Measurements from ENCODE around the gene CALHM2. TPM values are rescaled to one million over a fixed set of nuclear protein-coding genes. Genes with fewer than 3 reads are reported as not detected.

Gene CALHM2
- polyA plus RNA-seq, 1 donor (not counting 4 experiments of a cell fraction or from before 2014, with no cell fraction given): 0.92 TPM

GRCh38 chr10:103416436-103417147 is 35.6 kb downstream of the CALHM2 start:
- Histone ChIP-seq H4K20me1 (ENCODE audit: control insufficient read depth, extremely low read depth, insufficient read depth, low read length) (no peaks in the 10 kb centered on the region), H3K4me3 (ENCODE audit: control insufficient read depth in 2 of 3, extremely low read depth in 1 of 3, insufficient read depth in 2 of 3, low read depth in 1 of 3, low read length in 3 of 3) (no peak overlapping the region), H3K9ac (ENCODE audit: control insufficient read depth, extremely low read depth, insufficient read depth, low read length) (no peak overlapping the region), H3K36me3 (ENCODE audit: control insufficient read depth in 2 of 2, extremely low read depth in 1 of 2, insufficient read depth in 2 of 2, low read length in 2 of 2) (peaks cover 70 to 73% of the 10 kb centered on the region in 2 experiments), H3K27ac (ENCODE audit: control insufficient read depth, insufficient read depth, low read length) (no peak overlapping the region), H3K4me2 (ENCODE audit: control insufficient read depth, extremely low read depth, insufficient read depth, low read depth, low read length) (no peak overlapping the region), H3K9me3 (ENCODE audit: control insufficient read depth, low read depth, low read length) (no peaks in the 10 kb centered on the region), H3K79me2 (ENCODE audit: control insufficient read depth, insufficient read depth, low read length) (no peaks in the 10 kb centered on the region), H3K9me1 (ENCODE audit: control insufficient read depth, extremely low read depth, insufficient read depth, low read length) (no peaks in the 10 kb centered on the region), H2AFZ (ENCODE audit: control insufficient read depth, low read length) (no peak overlapping the region), H3K4me1 (ENCODE audit: control insufficient read depth, extremely low read depth, insufficient read depth, low read length) (no peaks in the 10 kb centered on the region), H3K27me3 (ENCODE audit: control insufficient read depth, extremely low read depth, insufficient read depth, low read length) (no peaks in the 10 kb centered on the region)
- no peak for FAIRE-seq
- DNase-seq (ENCODE audit: low read depth, low spot score): no peak
- TF ChIP-seq, protein P1, sequence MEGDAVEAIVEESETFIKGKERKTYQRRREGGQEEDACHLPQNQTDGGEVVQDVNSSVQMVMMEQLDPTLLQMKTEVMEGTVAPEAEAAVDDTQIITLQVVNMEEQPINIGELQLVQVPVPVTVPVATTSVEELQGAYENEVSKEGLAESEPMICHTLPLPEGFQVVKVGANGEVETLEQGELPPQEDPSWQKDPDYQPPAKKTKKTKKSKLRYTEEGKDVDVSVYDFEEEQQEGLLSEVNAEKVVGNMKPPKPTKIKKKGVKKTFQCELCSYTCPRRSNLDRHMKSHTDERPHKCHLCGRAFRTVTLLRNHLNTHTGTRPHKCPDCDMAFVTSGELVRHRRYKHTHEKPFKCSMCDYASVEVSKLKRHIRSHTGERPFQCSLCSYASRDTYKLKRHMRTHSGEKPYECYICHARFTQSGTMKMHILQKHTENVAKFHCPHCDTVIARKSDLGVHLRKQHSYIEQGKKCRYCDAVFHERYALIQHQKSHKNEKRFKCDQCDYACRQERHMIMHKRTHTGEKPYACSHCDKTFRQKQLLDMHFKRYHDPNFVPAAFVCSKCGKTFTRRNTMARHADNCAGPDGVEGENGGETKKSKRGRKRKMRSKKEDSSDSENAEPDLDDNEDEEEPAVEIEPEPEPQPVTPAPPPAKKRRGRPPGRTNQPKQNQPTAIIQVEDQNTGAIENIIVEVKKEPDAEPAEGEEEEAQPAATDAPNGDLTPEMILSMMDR (optimal IDR thresholded peaks at IDR 0.05 in 1 of 3, IDR thresholded peaks at IDR 0.05 in 1 of 3, conservative IDR thresholded peaks at IDR 0.05 in 1 of 3; ENCODE audit: extremely low read depth in 1 of 3, insufficient read depth in 2 of 3, low read length in 3 of 3): peak in 2 of 3 experiments; percentile 26 to 49
- TF ChIP-seq EZH2 (IDR thresholded peaks at IDR 0.05; ENCODE audit: low read length): no peak
- dilution Hi-C loops (cut with MboI; ENCODE audit: extremely low pct_ligation_motif_present, low sequenced_read_pairs): no loop called here

- H3K9me3 ChIP-seq (ENCODE audit: control insufficient read depth, low read depth, low read length): no peaks in the 10 kb centered on the region
- no peak overlapping the region for H3K9ac ChIP-seq (ENCODE audit: control insufficient read depth, extremely low read depth, insufficient read depth, low read length)
- TF ChIP-seq EZH2 (IDR thresholded peaks at IDR 0.05; ENCODE audit: low read length): no peak
- TF ChIP-seq, protein P1 (optimal IDR thresholded peaks at IDR 0.05 in 1 of 3, IDR thresholded peaks at IDR 0.05 in 1 of 3, conservative IDR thresholded peaks at IDR 0.05 in 1 of 3; ENCODE audit: extremely low read depth in 1 of 3, insufficient read depth in 2 of 3, low read length in 3 of 3): no peak
- dilution Hi-C loops (cut with MboI; ENCODE audit: extremely low pct_ligation_motif_present, low sequenced_read_pairs): no loop called here
- no peak overlapping the region for H3K27ac ChIP-seq (ENCODE audit: control insufficient read depth, insufficient read depth, low read length)
- H3K4me2 ChIP-seq (ENCODE audit: control insufficient read depth, extremely low read depth, insufficient read depth, low read depth, low read length): no peak overlapping the region
- H3K27me3 ChIP-seq (ENCODE audit: control insufficient read depth, extremely low read depth, insufficient read depth, low read length): no peaks in the 10 kb centered on the region
- no peak for FAIRE-seq
- no peak overlapping the region for H3K4me3 ChIP-seq (ENCODE audit: control insufficient read depth in 2 of 3, extremely low read depth in 1 of 3, insufficient read depth in 2 of 3, low read depth in 1 of 3, low read length in 3 of 3)
- H3K9me1 ChIP-seq (ENCODE audit: control insufficient read depth, extremely low read depth, insufficient read depth, low read length): no peaks in the 10 kb centered on the region
- H4K20me1 ChIP-seq (ENCODE audit: control insufficient read depth, extremely low read depth, insufficient read depth, low read length): no peaks in the 10 kb centered on the region
- H3K79me2 ChIP-seq (ENCODE audit: control insufficient read depth, insufficient read depth, low read length): no peaks in the 10 kb centered on the region
- DNase-seq (ENCODE audit: low read depth, low spot score): no peak
- H3K36me3 ChIP-seq (ENCODE audit: control insufficient read depth in 2 of 2, extremely low read depth in 1 of 2, insufficient read depth in 2 of 2, low read length in 2 of 2): peaks cover 70 to 73% of the 10 kb centered on the region in 2 experiments
- no peak overlapping the region for H2AFZ ChIP-seq (ENCODE audit: control insufficient read depth, low read length)
- no peaks in the 10 kb centered on the region for H3K4me1 ChIP-seq (ENCODE audit: control insufficient read depth, extremely low read depth, insufficient read depth, low read length)
Observed at GRCh38 chr10:103415581-103415980, 36.6 kb downstream of the CALHM2 start.

Data from keratinocyte (primary cell).